ENCODE data around the gene FRMPD1.

DNA sequence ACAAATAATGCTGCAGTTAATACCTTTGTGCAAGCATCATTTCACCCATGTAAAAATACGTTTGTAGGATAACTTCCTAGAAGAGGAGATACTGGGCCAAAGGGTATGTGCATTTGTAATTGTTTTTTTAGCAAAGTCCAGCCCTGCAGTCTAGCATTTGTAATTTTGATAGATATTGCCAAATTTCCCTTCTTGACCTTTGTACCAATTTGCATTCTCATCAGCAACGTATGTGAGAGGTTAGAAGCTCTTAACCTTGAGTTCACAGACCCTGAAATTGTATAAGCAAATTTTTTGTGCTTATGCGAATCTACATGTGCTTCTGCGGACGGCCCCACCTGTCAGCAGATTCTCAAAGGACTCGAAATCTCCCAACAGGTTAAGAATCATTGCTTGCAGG is 39.7 kb upstream of the FRMPD1 start:
- TF ChIP-seq, protein P1, sequence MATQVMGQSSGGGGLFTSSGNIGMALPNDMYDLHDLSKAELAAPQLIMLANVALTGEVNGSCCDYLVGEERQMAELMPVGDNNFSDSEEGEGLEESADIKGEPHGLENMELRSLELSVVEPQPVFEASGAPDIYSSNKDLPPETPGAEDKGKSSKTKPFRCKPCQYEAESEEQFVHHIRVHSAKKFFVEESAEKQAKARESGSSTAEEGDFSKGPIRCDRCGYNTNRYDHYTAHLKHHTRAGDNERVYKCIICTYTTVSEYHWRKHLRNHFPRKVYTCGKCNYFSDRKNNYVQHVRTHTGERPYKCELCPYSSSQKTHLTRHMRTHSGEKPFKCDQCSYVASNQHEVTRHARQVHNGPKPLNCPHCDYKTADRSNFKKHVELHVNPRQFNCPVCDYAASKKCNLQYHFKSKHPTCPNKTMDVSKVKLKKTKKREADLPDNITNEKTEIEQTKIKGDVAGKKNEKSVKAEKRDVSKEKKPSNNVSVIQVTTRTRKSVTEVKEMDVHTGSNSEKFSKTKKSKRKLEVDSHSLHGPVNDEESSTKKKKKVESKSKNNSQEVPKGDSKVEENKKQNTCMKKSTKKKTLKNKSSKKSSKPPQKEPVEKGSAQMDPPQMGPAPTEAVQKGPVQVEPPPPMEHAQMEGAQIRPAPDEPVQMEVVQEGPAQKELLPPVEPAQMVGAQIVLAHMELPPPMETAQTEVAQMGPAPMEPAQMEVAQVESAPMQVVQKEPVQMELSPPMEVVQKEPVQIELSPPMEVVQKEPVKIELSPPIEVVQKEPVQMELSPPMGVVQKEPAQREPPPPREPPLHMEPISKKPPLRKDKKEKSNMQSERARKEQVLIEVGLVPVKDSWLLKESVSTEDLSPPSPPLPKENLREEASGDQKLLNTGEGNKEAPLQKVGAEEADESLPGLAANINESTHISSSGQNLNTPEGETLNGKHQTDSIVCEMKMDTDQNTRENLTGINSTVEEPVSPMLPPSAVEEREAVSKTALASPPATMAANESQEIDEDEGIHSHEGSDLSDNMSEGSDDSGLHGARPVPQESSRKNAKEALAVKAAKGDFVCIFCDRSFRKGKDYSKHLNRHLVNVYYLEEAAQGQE (IDR thresholded peaks at IDR 0.05; ENCODE audit: borderline replicate concordance) = no peak
- TF ChIP-seq EZH2 (IDR thresholded peaks at IDR 0.05; ENCODE audit: borderline replicate concordance, insufficient read depth, low read length, poor library complexity, severe bottlenecking) (no peak), POLR2AphosphoS5 (IDR thresholded peaks at IDR 0.05) (no peak), TAF1 (IDR thresholded peaks at IDR 0.05; ENCODE audit: low read depth) (no peak), EP300 (conservative IDR thresholded peaks at IDR 0.05; ENCODE audit: poor library complexity, severe bottlenecking) (no peak), MXI1 (conservative IDR thresholded peaks at IDR 0.05; ENCODE audit: poor library complexity, severe bottlenecking) (no peak), RAD21 (conservative IDR thresholded peaks at IDR 0.05) (no peak)
- TF ChIP-seq, protein P2, sequence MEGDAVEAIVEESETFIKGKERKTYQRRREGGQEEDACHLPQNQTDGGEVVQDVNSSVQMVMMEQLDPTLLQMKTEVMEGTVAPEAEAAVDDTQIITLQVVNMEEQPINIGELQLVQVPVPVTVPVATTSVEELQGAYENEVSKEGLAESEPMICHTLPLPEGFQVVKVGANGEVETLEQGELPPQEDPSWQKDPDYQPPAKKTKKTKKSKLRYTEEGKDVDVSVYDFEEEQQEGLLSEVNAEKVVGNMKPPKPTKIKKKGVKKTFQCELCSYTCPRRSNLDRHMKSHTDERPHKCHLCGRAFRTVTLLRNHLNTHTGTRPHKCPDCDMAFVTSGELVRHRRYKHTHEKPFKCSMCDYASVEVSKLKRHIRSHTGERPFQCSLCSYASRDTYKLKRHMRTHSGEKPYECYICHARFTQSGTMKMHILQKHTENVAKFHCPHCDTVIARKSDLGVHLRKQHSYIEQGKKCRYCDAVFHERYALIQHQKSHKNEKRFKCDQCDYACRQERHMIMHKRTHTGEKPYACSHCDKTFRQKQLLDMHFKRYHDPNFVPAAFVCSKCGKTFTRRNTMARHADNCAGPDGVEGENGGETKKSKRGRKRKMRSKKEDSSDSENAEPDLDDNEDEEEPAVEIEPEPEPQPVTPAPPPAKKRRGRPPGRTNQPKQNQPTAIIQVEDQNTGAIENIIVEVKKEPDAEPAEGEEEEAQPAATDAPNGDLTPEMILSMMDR (IDR thresholded peaks at IDR 0.05; ENCODE audit: poor library complexity, severe bottlenecking) = no peak
